Medulla oblongata (tissue), 1 donor: ENCODE measurements around the gene NIT2.
"Not testable (repeated sequence)": the region's sequence is repeated elsewhere in the genome, so short reads cannot be mapped to it uniquely, and the experiment has no call there.

Experiments used
- DNase-seq: peaks from one replicate; pipeline ENCODE4 v3.0.0-alpha.2; 2015; ENCODE audit errors: extremely low spot score

The NIT2 gene

GRCh38 chr3:100338911-100339310 is 4.4 kb downstream of the NIT2 start:
- DNase-seq = no peak

DNA sequence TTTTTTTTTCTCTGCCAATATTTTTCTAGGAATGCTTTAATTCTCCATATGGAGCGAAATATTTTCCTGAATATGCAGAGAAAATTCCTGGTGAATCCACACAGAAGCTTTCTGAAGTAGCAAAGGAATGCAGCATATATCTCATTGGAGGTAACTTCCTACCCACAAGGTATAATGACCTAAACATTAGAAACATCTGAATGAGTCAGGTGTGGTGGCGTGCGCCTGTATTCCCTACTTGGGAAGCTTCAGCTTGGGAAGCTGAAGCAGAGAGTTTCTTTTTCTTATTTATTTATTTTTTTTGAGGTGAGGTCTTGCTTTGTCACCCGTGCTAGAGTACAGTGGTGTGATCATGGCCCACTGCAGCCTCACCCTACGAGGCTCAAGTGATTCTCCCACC is 5.2 kb downstream of the NIT2 start:
- no peak for DNase-seq

GRCh38 chr3:100340527-100340926 is 6.0 kb downstream of the NIT2 start:
- no peak for DNase-seq

GRCh38 chr3:100348727-100349126 is 14.2 kb downstream of the NIT2 start:
- DNase-seq = no peak

DNA sequence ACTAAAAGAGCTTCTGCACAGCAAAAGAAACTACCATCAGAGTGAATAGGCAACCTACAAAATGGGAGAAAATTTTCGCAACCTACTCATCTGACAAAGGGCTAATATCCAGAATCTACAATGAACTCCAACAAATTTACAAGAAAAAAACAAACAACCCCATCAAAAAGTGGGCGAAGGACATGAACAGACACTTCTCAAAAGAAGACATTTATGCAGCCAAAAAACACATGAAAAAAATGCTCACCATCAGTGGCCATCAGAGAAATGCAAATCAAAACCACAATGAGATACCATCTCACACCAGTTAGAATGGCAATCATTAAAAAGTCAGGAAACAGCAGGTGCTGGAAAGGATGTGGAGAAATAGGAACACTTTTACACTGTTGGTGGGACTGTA is 17.2 kb downstream of the NIT2 start:
- not testable (repeated sequence) for DNase-seq

DNA sequence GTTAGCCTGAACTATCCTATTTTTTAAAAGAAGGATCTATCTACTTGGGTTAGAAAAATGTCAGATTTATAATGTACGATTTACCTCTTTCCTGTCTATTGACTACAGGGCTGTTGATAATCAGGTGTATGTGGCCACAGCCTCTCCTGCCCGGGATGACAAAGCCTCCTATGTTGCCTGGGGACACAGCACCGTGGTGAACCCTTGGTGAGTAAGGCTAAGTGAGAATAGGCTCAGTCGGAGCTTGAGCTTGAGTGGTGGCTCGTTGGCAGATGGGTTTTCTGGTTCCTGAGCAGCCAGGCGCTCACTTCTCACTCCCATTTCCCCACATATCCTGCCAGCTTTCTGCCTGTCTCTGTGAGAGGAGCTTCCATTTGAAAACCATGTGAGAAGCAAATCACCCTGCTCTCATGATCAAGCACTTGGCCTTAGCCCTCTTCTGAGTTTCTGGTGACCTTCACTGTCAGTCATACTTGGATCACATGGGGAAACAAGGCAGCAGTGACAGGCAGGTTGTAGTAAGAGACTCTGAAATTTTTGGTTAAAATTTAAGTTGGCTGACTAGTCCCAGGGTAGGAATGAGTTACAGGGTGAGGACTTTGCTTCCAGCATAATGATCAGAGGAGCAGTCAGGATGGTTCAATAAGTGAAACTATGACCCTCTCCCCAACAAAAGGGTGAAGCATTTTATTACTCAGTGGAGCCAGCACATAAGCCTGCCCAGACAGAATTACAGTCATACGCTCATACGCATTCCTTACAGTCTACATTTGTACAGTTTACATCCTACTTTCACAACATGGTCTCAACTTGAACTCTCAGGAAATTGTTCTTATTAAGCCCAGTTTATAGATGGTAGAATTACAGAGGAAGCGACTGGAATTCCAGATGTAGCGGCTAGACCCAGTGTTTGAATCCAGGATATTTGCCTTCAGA is 18.0 kb downstream of the NIT2 start:
- DNase-seq = no peak

DNA sequence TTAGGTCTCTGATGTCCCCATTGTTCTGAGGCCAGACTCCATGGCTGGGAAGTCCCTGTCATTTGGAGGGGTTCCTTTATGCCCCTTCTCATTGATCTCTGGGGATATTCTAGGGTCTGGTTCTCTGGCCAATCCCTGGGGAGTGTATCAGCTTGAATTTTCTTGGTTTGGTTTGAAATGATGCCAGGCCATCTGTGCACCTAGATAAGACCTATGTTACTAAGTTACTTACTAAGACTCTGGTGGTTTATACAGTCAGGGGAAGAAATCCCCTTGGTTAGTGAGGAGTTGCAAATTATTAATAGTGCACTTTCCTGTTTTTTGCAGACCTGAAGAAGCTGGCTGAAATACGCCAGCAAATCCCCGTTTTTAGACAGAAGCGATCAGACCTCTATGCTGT is 20.3 kb downstream of the NIT2 start:
- DNase-seq = no peak

DNA sequence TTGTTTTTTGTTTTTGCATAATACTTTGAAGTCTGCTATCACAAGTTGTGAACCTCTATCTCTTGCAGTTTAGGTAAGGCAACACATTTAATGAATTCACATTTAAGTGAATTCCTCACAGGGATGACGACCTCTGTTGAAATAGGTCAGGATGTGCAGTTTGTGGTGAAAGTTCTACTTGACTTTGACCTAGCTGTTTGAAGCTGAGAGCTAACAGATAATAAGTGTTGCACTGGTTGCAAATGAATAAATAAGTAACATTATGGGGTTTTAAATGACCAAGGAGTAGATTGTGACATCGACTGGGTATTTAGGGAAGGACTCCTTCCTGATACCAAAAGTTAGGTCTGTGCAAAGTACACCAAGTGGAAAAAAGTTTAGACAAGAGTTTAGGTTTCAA is 23.9 kb downstream of the NIT2 start:
- DNase-seq = no peak

- no peak for DNase-seq
Measured at GRCh38 chr3:100359035-100359434, 24.5 kb downstream of the NIT2 start.

GRCh38 chr3:100360757-100361496 is 26.4 kb downstream of the NIT2 start:
- DNase-seq = no peak

DNA sequence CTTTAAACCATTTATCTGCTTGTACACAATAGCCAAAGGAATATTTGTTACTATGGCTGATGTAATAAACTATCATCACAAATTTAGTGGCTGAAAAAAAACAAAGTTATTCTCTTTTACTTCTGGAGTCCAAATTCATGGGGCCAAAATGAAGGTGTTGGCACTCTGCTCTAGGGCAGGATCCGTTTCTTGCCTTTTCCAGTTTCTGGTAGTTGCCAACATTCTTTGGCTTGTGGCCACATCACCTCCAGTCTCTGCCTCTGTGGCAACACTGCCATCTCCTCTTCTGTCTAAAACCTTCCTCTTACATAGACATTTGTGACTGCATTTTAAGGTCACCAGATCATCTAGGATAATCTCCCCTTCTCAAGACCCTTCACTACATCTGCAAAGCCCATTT is 27.3 kb downstream of the NIT2 start:
- no peak for DNase-seq

DNA sequence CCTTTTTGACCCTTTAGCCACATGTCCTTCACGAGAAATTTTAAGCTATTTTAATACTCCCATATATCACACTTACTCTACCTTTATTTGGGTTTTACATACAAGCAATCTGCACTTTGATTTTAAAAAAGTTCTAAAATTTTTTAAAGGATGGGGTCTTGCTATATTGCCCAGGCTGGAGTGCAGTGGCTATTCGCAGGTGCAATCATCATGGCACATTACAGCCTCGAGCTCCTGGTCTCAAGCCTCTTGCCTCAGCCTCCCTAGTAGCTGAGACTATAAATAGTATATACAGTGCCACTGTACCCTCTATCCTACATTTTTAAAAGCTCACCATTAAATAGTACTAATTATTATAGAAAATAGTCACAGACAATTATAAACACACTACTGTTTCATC is 29.9 kb downstream of the NIT2 start:
- no peak for DNase-seq

GRCh38 chr3:100366424-100366823 is 31.9 kb downstream of the NIT2 start:
- DNase-seq = no peak

GRCh38 chr3:100368441-100368840 is 33.9 kb downstream of the NIT2 start:
- DNase-seq = no peak

GRCh38 chr3:100370756-100371155 is 36.2 kb downstream of the NIT2 start:
- no peak for DNase-seq

GRCh38 chr3:100374521-100374920 is 40.0 kb downstream of the NIT2 start:
- no peak for DNase-seq

- DNase-seq = no peak
Measured at GRCh38 chr3:100376301-100376700, 41.7 kb downstream of the NIT2 start.

- DNase-seq = no peak
Measured at GRCh38 chr3:100384733-100385525, 50.4 kb downstream of the NIT2 start.

GRCh38 chr3:100386437-100387074 is 52.0 kb downstream of the NIT2 start:
- no peak for DNase-seq

- DNase-seq = no peak
Measured at GRCh38 chr3:100389025-100389424, 54.5 kb downstream of the NIT2 start.

DNA sequence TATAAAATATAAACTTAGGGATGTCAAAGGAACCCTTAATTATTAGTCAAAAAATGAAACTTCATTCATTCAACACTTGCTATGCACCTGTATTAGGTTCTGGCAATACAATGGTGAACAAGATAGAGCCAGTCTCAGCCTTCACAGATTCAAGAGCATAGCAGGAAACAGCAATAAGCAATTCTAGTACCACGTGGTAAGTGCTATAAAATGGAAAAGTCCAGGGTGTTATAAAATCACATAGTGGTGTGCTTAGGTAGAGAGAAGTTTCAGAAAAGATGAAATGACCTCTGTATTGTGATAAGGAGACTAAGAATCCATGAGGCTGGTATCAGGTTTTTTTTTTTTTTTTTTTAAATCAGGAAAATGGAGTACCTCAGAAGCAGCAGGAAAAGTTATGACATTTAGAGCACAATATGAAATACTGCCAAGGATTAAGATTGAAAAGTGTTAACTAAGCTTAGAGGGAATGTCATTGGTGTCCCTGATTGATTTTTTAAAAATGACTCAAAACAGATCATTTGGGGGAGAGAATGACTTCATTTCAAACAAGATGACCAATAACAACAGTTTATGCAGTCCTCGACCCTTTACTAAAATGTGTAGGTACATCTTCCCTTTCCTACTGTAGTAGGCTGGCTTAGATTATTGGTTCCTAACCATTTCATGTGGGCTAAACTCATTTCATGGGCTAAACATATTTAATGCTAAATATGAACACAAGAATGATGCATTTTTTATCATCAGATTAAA is 61.3 kb downstream of the NIT2 start:
- DNase-seq = no peak
